GM23248 (cell line): ENCODE measurements around the gene NAA80.

Source experiments
- EZH2 ChIP-seq: fragments of 200-600 bp; sonication (generic); IDR thresholded peaks from 2 replicates; pipeline ENCODE4 v1.6.1; 2018; ENCODE audit warnings: antibody characterized with exemption, mild to moderate bottlenecking; ENCODE audit not compliant: insufficient read depth, poor library complexity, severe bottlenecking
- EZH2phosphoT487 ChIP-seq: fragments of 200-600 bp; sonication (generic); IDR thresholded peaks from 2 replicates; pipeline ENCODE4 v1.6.1; 2018; ENCODE audit warnings: antibody characterized with exemption, moderate library complexity, mild to moderate bottlenecking, low read depth; ENCODE audit not compliant: insufficient read depth

DNA sequence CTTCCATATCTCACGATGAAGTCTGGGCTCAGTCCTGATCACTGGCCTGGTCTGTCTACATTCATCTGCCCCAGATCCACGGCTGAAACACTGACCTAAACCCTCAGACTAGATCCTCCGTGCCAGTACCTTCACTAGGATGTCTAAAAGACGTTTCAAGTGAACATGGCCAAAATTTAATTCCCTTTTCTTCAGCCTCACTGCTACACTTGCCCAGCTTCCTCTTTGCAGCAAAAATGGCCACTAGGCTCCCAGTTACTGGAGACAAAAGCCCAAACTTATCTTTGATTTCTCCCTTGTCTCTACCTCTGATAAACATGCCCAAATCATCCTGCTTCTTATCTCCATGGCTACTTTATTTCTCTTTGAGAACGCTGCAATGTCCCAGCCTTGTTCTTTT, 39.8 kb upstream of the NAA80 start:
- no peak for TF ChIP-seq EZH2phosphoT487
- TF ChIP-seq EZH2: no peak
